H9 (cell line): ENCODE measurements around the gene SLC12A4. TPM values are rescaled to one million over a fixed set of nuclear protein-coding genes. Genes with fewer than 3 reads are reported as not detected.
A peak's percentile ranks its signal among the peaks of the same experiment; 100 is the strongest.

ENCODE experiments used
- DNase-seq: peaks from one replicate; pipeline ENCODE4 v3.0.0-alpha.2; 2017
- H2AFZ ChIP-seq: one replicate; pipeline ENCODE4 v1.6.1; 2013; ENCODE audit warnings: mild to moderate bottlenecking, low read length, control low read depth, moderate library complexity
- H2AK5ac ChIP-seq: 2 replicates; pipeline ENCODE4 v1.6.1; 2013; ENCODE audit warnings: low read length, control low read depth, mixed read lengths; ENCODE audit not compliant: insufficient read length
- H2BK120ac ChIP-seq: one replicate; pipeline ENCODE4 v1.6.1; 2013; ENCODE audit warnings: low read depth, mild to moderate bottlenecking, low read length, control low read depth, inconsistent platforms; ENCODE audit not compliant: poor library complexity, severe bottlenecking
- H2BK12ac ChIP-seq: 2 replicates; pipeline ENCODE4 v1.6.1; 2013; ENCODE audit warnings: low read length, control low read depth, mixed read lengths, low read depth; ENCODE audit not compliant: insufficient read length
- H2BK15ac ChIP-seq: 2 replicates; pipeline ENCODE4 v1.6.1; 2013; ENCODE audit warnings: low read depth, low read length, control low read depth
- H2BK20ac ChIP-seq: one replicate; pipeline ENCODE4 v1.6.1; 2013; ENCODE audit warnings: low read depth, mild to moderate bottlenecking, low read length, control low read depth, inconsistent platforms; ENCODE audit not compliant: poor library complexity, severe bottlenecking
- H2BK5ac ChIP-seq: 2 replicates; pipeline ENCODE4 v1.6.1; 2013; ENCODE audit warnings: low read length, control low read depth, mixed read lengths; ENCODE audit not compliant: insufficient read length
- H3K14ac ChIP-seq: 2 replicates; pipeline ENCODE4 v1.6.1; 2013; ENCODE audit warnings: low read length, control low read depth; ENCODE audit not compliant: insufficient read depth
- H3K18ac ChIP-seq: 2 replicates; pipeline ENCODE4 v1.6.1; 2013; ENCODE audit warnings: low read depth, mild to moderate bottlenecking, mixed read lengths, low read length, control low read depth; ENCODE audit not compliant: insufficient read length
- H3K23ac ChIP-seq: 2 replicates; pipeline ENCODE4 v1.6.1; 2013; ENCODE audit warnings: low read length, control low read depth, mixed read lengths, low read depth; ENCODE audit not compliant: insufficient read length
- H3K23me2 ChIP-seq: 2 replicates; pipeline ENCODE4 v1.6.1; 2013; ENCODE audit warnings: low read depth, mild to moderate bottlenecking, mixed read lengths, low read length, control low read depth; ENCODE audit not compliant: insufficient read length, poor library complexity, severe bottlenecking
- H3K27ac ChIP-seq: 2 replicates; pipeline ENCODE4 v1.5.1; 2013; ENCODE audit warnings: low read length, control low read depth, mixed read lengths, low read depth; ENCODE audit not compliant: insufficient read length
- H3K27me3 ChIP-seq: 2 replicates; pipeline ENCODE4 v1.6.1; 2013; ENCODE audit warnings: low read length, control low read depth, inconsistent platforms; ENCODE audit not compliant: insufficient read depth
- H3K4ac ChIP-seq: 2 replicates; pipeline ENCODE4 v1.6.1; 2013; ENCODE audit warnings: low read depth, mild to moderate bottlenecking, control low read depth, inconsistent platforms, low read length, moderate library complexity
- H3K4me1 ChIP-seq: 2 replicates; pipeline ENCODE4 v1.6.1; 2013; ENCODE audit warnings: low read length, control low read depth, inconsistent platforms; ENCODE audit not compliant: insufficient read depth
- H3K4me2 ChIP-seq: 2 replicates; pipeline ENCODE4 v1.6.1; 2013; ENCODE audit warnings: low read length, control low read depth, mixed read lengths; ENCODE audit not compliant: insufficient read length, insufficient read depth
- H3K56ac ChIP-seq: 2 replicates; pipeline ENCODE4 v1.6.1; 2013; ENCODE audit warnings: low read depth, mild to moderate bottlenecking, mixed read lengths, low read length, control low read depth; ENCODE audit not compliant: insufficient read length
- H3K79me1 ChIP-seq: 2 replicates; pipeline ENCODE4 v1.6.1; 2013; ENCODE audit warnings: low read depth, mild to moderate bottlenecking, moderate library complexity, low read length, control low read depth, inconsistent platforms; ENCODE audit not compliant: insufficient read depth, poor library complexity, severe bottlenecking
- H3K79me2 ChIP-seq: 2 replicates; pipeline ENCODE4 v1.6.1; 2013; ENCODE audit warnings: low read length, control low read depth, inconsistent platforms; ENCODE audit not compliant: insufficient read depth
- H3K9ac ChIP-seq: 2 replicates; pipeline ENCODE4 v1.6.1; 2013; ENCODE audit warnings: low read length, control low read depth, mixed read lengths; ENCODE audit not compliant: insufficient read length; ENCODE audit errors: extremely low read depth
- H3K9me3 ChIP-seq: one replicate; pipeline ENCODE4 v1.6.1; 2013; ENCODE audit warnings: low read depth, low read length, inconsistent platforms; ENCODE audit not compliant: control insufficient read depth
- H3T11ph ChIP-seq: one replicate; pipeline ENCODE4 v1.6.1; 2013; ENCODE audit warnings: mild to moderate bottlenecking, low read length, control low read depth, inconsistent platforms
- H4K20me1 ChIP-seq: one replicate; pipeline ENCODE4 v1.6.1; 2013; ENCODE audit not compliant: control insufficient read depth, insufficient read length, insufficient read depth
- H4K5ac ChIP-seq: 2 replicates; pipeline ENCODE4 v1.6.1; 2013; ENCODE audit warnings: low read depth, mild to moderate bottlenecking, mixed read lengths, low read length, control low read depth; ENCODE audit not compliant: insufficient read length
- H4K8ac ChIP-seq: replicated peaks from 2 replicates; pipeline ENCODE4 v1.6.1; 2013; ENCODE audit warnings: low read length, control low read depth, mixed read lengths, low read depth; ENCODE audit not compliant: insufficient read length
- H4K91ac ChIP-seq: 2 replicates; pipeline ENCODE4 v1.6.1; 2013; ENCODE audit warnings: low read depth, mild to moderate bottlenecking, moderate library complexity, mixed read lengths, low read length, control low read depth; ENCODE audit not compliant: insufficient read length
- H3K27ac Mint-ChIP-seq, 3 experiments: 2 replicates in 2 of 3; 3 replicates in 1 of 3; pipeline ENCODE4 v1.8.0; 2020 to 2021; ENCODE audit warnings: mixed read lengths in 3 of 3, mild to moderate bottlenecking in 1 of 3, moderate library complexity in 1 of 3
- H3K27me3 Mint-ChIP-seq: 2 replicates; pipeline ENCODE4 v1.8.0; 2021; ENCODE audit warnings: low read depth, mild to moderate bottlenecking, moderate library complexity, mixed read lengths
- H3K36me3 Mint-ChIP-seq, 3 experiments: 2 replicates in 2 of 3; 3 replicates in 1 of 3; pipeline ENCODE4 v1.8.0; 2020 to 2021; ENCODE audit warnings: low read depth in 3 of 3, mixed read lengths in 3 of 3; ENCODE audit not compliant: insufficient read depth in 1 of 3
- H3K4me1 Mint-ChIP-seq, 2 experiments: 2 replicates each; pipeline ENCODE4 v1.8.0; 2020; ENCODE audit warnings: mixed read lengths in 2 of 2
- H3K4me3 Mint-ChIP-seq, 2 experiments: 2 replicates in 1 of 2; 3 replicates in 1 of 2; pipeline ENCODE4 v1.8.0; 2020 to 2021; ENCODE audit warnings: mild to moderate bottlenecking in 2 of 2, mixed read lengths in 2 of 2, moderate library complexity in 1 of 2
- H3K9me3 Mint-ChIP-seq, 2 experiments: 2 replicates in 1 of 2; 3 replicates in 1 of 2; pipeline ENCODE4 v1.8.0; 2020; ENCODE audit warnings: mild to moderate bottlenecking in 2 of 2, mixed read lengths in 2 of 2, moderate library complexity in 1 of 2
- WGBS: extraction: QIAGEN DNeasy Blood & Tissue Kit; methylation state at CpG from one replicate; pipeline ENCODE4 v1.1.7; 2013; ENCODE audit warnings: missing lambda C conversion rate, low lambda C conversion rate, mixed read lengths; ENCODE audit not compliant: insufficient read length; ENCODE audit errors: extremely low coverage; 5-methylcytosine and 5-hydroxymethylcytosine counted together
- total RNA-seq: library from RNA; stranded (reverse); gene quantifications from 2 replicates; pipeline ENCODE4 v1.2.1, GENCODE V29; 2021
- TF ChIP-seq, protein P1 (sequence below): fragments of 200-600 bp; sonication (generic); conservative IDR thresholded peaks from 3 replicates; pipeline ENCODE4 v1.8.0; 2021; ENCODE audit warnings: antibody characterized with exemption, mild to moderate bottlenecking

The SLC12A4 gene
- total RNA-seq, 1 experiment from 2014 or later, result 46.7 TPM

DNA sequence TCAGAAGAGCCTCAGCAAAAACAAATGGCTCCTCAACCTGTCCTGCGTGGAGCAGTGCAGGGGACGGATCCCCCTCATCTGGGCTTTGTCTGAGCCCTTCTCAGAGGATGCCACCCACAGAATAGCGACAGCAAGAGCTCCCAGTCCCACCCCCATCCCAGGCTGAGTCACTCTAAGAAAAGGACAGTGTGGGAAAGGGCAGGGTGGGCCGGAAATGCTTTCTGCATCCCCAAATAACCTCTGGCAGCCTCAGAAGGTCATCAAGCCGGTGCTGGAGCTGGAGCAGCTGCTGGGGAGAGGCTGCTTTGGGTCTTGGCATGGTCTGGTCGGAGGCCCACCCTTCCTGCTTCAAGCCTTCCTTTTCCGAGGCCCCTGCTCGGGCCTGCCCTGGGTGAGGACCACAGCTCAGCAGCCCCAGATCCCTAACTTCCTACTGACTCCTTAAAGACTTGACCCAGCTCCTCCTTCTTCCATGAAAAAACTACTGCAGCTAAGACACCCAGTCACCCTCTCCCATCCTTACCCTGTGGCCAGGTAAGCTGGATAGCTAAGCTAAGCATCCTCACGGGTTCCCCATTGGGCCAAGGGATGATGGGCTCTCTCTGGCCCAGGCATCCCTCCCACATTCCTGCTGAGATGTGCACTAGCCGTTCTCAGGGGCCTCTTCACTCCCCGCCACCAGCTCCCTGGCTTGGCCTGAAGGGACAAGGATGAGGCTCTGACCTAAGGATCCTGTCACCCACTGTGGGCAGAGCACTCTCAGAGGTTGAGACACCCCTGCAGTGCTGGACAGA is 8.7 kb downstream of the SLC12A4 start:
- peaks cover 14 to 73% (median 38%) of the 10 kb centered on the region in 3 experiments for H3K36me3 Mint-ChIP-seq
- TF ChIP-seq, protein P1, sequence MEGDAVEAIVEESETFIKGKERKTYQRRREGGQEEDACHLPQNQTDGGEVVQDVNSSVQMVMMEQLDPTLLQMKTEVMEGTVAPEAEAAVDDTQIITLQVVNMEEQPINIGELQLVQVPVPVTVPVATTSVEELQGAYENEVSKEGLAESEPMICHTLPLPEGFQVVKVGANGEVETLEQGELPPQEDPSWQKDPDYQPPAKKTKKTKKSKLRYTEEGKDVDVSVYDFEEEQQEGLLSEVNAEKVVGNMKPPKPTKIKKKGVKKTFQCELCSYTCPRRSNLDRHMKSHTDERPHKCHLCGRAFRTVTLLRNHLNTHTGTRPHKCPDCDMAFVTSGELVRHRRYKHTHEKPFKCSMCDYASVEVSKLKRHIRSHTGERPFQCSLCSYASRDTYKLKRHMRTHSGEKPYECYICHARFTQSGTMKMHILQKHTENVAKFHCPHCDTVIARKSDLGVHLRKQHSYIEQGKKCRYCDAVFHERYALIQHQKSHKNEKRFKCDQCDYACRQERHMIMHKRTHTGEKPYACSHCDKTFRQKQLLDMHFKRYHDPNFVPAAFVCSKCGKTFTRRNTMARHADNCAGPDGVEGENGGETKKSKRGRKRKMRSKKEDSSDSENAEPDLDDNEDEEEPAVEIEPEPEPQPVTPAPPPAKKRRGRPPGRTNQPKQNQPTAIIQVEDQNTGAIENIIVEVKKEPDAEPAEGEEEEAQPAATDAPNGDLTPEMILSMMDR, result no peak
- no peak overlapping the region for H4K8ac ChIP-seq
- no peak overlapping the region for H3K14ac ChIP-seq
- no peak overlapping the region for H2AFZ ChIP-seq
- no peaks in the 10 kb centered on the region for H3K9me3 Mint-ChIP-seq
- no peak overlapping the region for H3K18ac ChIP-seq
- no peaks in the 10 kb centered on the region for H3K23me2 ChIP-seq
- H3K9ac ChIP-seq, result no peak overlapping the region
- no peaks in the 10 kb centered on the region; the same call in 1 of the 2 replicates for H3K79me2 ChIP-seq
- H4K91ac ChIP-seq, result no peak overlapping the region
- no peaks in the 10 kb centered on the region for H3K27me3 Mint-ChIP-seq
- no CpG with 5 or more reads among the region's 11 CpGs for WGBS
- H3K9me3 ChIP-seq, result no peaks in the 10 kb centered on the region
- peak overlapping the region in 1 of 3 experiments; percentile 21; a peak in 2 of 7 replicates for H3K27ac Mint-ChIP-seq
- H3K27me3 ChIP-seq, result no peaks in the 10 kb centered on the region
- H3K4me2 ChIP-seq, result no peak overlapping the region
- H3K4ac ChIP-seq, result no peak overlapping the region
- H3K23ac ChIP-seq, result no peak overlapping the region
- H2BK120ac ChIP-seq, result no peak overlapping the region
- no peak for DNase-seq
- no peak overlapping the region for H3T11ph ChIP-seq
- H4K5ac ChIP-seq, result no peak overlapping the region
- peaks cover 4 to 6% of the 10 kb centered on the region in 2 experiments for H3K4me1 Mint-ChIP-seq
- no peak overlapping the region for H2BK5ac ChIP-seq
- no peak overlapping the region for H2BK20ac ChIP-seq
- no peak overlapping the region for H2AK5ac ChIP-seq
- no peak overlapping the region for H3K27ac ChIP-seq
- no peaks in the 10 kb centered on the region for H3K4me1 ChIP-seq
- peaks cover 3% of the 10 kb centered on the region for H4K20me1 ChIP-seq
- H2BK12ac ChIP-seq, result no peak overlapping the region
- H2BK15ac ChIP-seq, result no peak overlapping the region
- H3K56ac ChIP-seq, result no peak overlapping the region
- peaks cover 4% of the 10 kb centered on the region for H3K79me1 ChIP-seq
- no peak overlapping the region for H3K4me3 Mint-ChIP-seq
